HuH-7 (cell line): Measurements from ENCODE around the gene SFMBT1.
"Not testable (repeated sequence)": the region's sequence is repeated elsewhere in the genome, so short reads cannot be mapped to it uniquely, and the experiment has no call there.

ENCODE experiments used
- DNase-seq: peaks from one replicate; pipeline ENCODE4 v3.0.0; 2011; ENCODE audit warnings: low spot score

The SFMBT1 gene

GRCh38 chr3:53035825-53036619 is 9.9 kb downstream of the SFMBT1 start:
- no peak for DNase-seq

- DNase-seq, result not testable (repeated sequence)
Measured at GRCh38 chr3:53035018-53035417, 10.9 kb downstream of the SFMBT1 start.

- not testable (repeated sequence) for DNase-seq
Measured at GRCh38 chr3:53034411-53034810, 11.5 kb downstream of the SFMBT1 start.

GRCh38 chr3:53032609-53033008 is 13.3 kb downstream of the SFMBT1 start:
- DNase-seq, result no peak

GRCh38 chr3:53030619-53031449 is 15.0 kb downstream of the SFMBT1 start:
- no peak for DNase-seq

GRCh38 chr3:53028641-53029040 is 17.2 kb downstream of the SFMBT1 start:
- DNase-seq, result no peak

GRCh38 chr3:53027254-53027844 is 18.5 kb downstream of the SFMBT1 start:
- DNase-seq, result no peak

- DNase-seq, result no peak
Measured at GRCh38 chr3:53026382-53027162, 19.3 kb downstream of the SFMBT1 start.

GRCh38 chr3:53024315-53024714 is 21.6 kb downstream of the SFMBT1 start:
- DNase-seq, result no peak

- no peak for DNase-seq
Measured at GRCh38 chr3:53023072-53023823, 22.6 kb downstream of the SFMBT1 start.

- no peak for DNase-seq
Measured at GRCh38 chr3:53022647-53023046, 23.2 kb downstream of the SFMBT1 start.

- no peak for DNase-seq
Measured at GRCh38 chr3:53016236-53016635, 29.6 kb downstream of the SFMBT1 start.

GRCh38 chr3:53011324-53011723 is 34.5 kb downstream of the SFMBT1 start:
- no peak for DNase-seq

GRCh38 chr3:53009826-53010539 is 35.9 kb downstream of the SFMBT1 start:
- DNase-seq, result no peak

GRCh38 chr3:53008932-53009331 is 36.9 kb downstream of the SFMBT1 start:
- DNase-seq, result no peak

- peak; percentile 14 for DNase-seq
Measured at GRCh38 chr3:53005854-53006513, 39.9 kb downstream of the SFMBT1 start.

- no peak for DNase-seq
Measured at GRCh38 chr3:53005338-53005737, 40.5 kb downstream of the SFMBT1 start.

- no peak for DNase-seq
Measured at GRCh38 chr3:53003320-53003719, 42.6 kb downstream of the SFMBT1 start.

GRCh38 chr3:52998771-52999513 is 46.9 kb downstream of the SFMBT1 start:
- no peak for DNase-seq
